Measurements from ENCODE around the gene KLHL22.
"Not testable (repeated sequence)": the region's sequence is repeated elsewhere in the genome, so short reads cannot be mapped to it uniquely, and the experiment has no call there.

The KLHL22 gene

GRCh38 chr22:20420157-20420842 is 75.3 kb downstream of the KLHL22 start:
- DNase-seq (ENCODE audit: low read depth), result no peak
- H3K4me3 ChIP-seq (replicated peaks; ENCODE audit: low read depth, low read length), result no peak overlapping the region
- no peak for TF ChIP-seq CTCF (IDR thresholded peaks at IDR 0.05; ENCODE audit: low read length, missing control alignments)

DNA sequence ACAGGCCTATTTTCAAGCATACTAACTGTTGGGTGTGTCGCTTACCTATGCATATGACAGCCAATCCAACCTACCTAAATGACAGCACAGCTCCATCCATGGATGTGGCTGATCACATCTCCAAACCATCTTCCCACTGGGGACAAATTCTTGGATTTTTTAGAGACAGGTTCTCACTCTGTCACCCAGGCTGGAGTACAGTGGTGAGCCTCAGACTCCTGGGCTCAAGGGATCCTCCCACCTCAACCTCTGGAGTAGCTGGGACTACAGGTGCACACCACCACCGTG is 76.0 kb downstream of the KLHL22 start:
- DNase-seq (ENCODE audit: low read depth), result no peak
- H3K4me3 ChIP-seq (replicated peaks; ENCODE audit: low read depth, low read length), result no peak overlapping the region
- no peak for TF ChIP-seq CTCF (IDR thresholded peaks at IDR 0.05; ENCODE audit: low read length, missing control alignments)

- peak; percentile 89 for DNase-seq (ENCODE audit: low read depth)
- H3K4me3 ChIP-seq (replicated peaks; ENCODE audit: low read depth, low read length), result peak overlapping the region; percentile 48
- TF ChIP-seq CTCF (IDR thresholded peaks at IDR 0.05; ENCODE audit: low read length, missing control alignments), result peak; percentile 77
Observed at GRCh38 chr22:20418211-20418788, 77.3 kb downstream of the KLHL22 start.

GRCh38 chr22:20415699-20416098 is 79.9 kb downstream of the KLHL22 start:
- not testable (repeated sequence) for DNase-seq (ENCODE audit: low read depth); H3K4me3 ChIP-seq (replicated peaks; ENCODE audit: low read depth, low read length)

GRCh38 chr22:20415241-20415640 is 80.4 kb downstream of the KLHL22 start:
- not testable (repeated sequence) for H3K4me3 ChIP-seq (replicated peaks; ENCODE audit: low read depth, low read length); DNase-seq (ENCODE audit: low read depth)

DNA sequence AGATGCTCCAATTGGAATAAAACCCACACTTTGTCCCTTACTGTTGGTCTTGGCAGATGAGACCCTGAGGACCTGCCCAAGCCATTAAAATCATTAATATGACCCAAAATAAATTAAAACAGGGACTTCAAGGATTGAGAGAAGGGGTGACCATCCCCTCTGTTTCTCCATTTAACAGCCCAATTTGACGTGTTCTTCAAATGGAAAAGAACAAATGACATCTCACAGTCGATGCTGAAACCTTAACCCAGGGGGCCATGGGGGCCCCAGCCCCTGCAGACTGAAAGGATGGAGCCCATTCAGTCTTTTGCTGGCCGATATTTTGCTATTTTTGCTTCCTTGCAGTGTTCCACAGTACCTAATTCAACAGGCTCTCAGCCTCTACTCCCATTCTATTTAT is 81.1 kb downstream of the KLHL22 start:
- H3K4me3 ChIP-seq (replicated peaks; ENCODE audit: low read depth, low read length), result no peak overlapping the region
- TF ChIP-seq CTCF (IDR thresholded peaks at IDR 0.05; ENCODE audit: low read length, missing control alignments), result no peak
- no peak for DNase-seq (ENCODE audit: low read depth)

- no peak overlapping the region for H3K4me3 ChIP-seq (replicated peaks; ENCODE audit: low read depth, low read length)
- no peak for TF ChIP-seq CTCF (IDR thresholded peaks at IDR 0.05; ENCODE audit: low read length, missing control alignments)
- no peak for DNase-seq (ENCODE audit: low read depth)
Observed at GRCh38 chr22:20414059-20414440, 81.5 kb downstream of the KLHL22 start.

- TF ChIP-seq CTCF (IDR thresholded peaks at IDR 0.05; ENCODE audit: low read length, missing control alignments), result no peak
- no peak overlapping the region for H3K4me3 ChIP-seq (replicated peaks; ENCODE audit: low read depth, low read length)
- DNase-seq (ENCODE audit: low read depth), result no peak
Observed at GRCh38 chr22:20413217-20414058, 82.2 kb downstream of the KLHL22 start.

All from fibroblast of pulmonary artery (primary cell).